Measurements from ENCODE around the gene NFYC.

NFYC gene

GRCh38 chr1:40793617-40794016 lies 102.1 kb downstream of the NFYC start:
- in situ Hi-C loops (cut with HindIII; ENCODE audit: low sequenced_read_pairs): no loop called here
- no peak for TF ChIP-seq CTCF (IDR thresholded peaks at IDR 0.05; ENCODE audit: low read depth, low read length)
- DNase-seq (ENCODE audit: low read depth, low spot score): no peak
- no peak overlapping the region for H3K4me3 ChIP-seq (ENCODE audit: low read depth, low read length)

GRCh38 chr1:40794048-40794447 lies 102.5 kb downstream of the NFYC start:
- no peak overlapping the region for H3K4me3 ChIP-seq (ENCODE audit: low read depth, low read length)
- no peak for DNase-seq (ENCODE audit: low read depth, low spot score)
- no peak for TF ChIP-seq CTCF (IDR thresholded peaks at IDR 0.05; ENCODE audit: low read depth, low read length)
- in situ Hi-C loops (cut with HindIII; ENCODE audit: low sequenced_read_pairs): no loop called here

- no peak overlapping the region for H3K4me3 ChIP-seq (ENCODE audit: low read depth, low read length)
- TF ChIP-seq CTCF (IDR thresholded peaks at IDR 0.05; ENCODE audit: low read depth, low read length): no peak
- DNase-seq (ENCODE audit: low read depth, low spot score): no peak
- in situ Hi-C loops (cut with HindIII; ENCODE audit: low sequenced_read_pairs): no loop called here
Observed at GRCh38 chr1:40794974-40795715, 103.6 kb downstream of the NFYC start.

GRCh38 chr1:40795811-40796586 lies 104.5 kb downstream of the NFYC start:
- no peak for DNase-seq (ENCODE audit: low read depth, low spot score)
- in situ Hi-C loops (cut with HindIII; ENCODE audit: low sequenced_read_pairs): no loop called here
- TF ChIP-seq CTCF (IDR thresholded peaks at IDR 0.05; ENCODE audit: low read depth, low read length): no peak
- H3K4me3 ChIP-seq (ENCODE audit: low read depth, low read length): no peak overlapping the region

- no peak overlapping the region for H3K4me3 ChIP-seq (ENCODE audit: low read depth, low read length)
- in situ Hi-C loops (cut with HindIII; ENCODE audit: low sequenced_read_pairs): no loop called here
- DNase-seq (ENCODE audit: low read depth, low spot score): no peak
- TF ChIP-seq CTCF (IDR thresholded peaks at IDR 0.05; ENCODE audit: low read depth, low read length): no peak
Observed at GRCh38 chr1:40796939-40797667, 105.6 kb downstream of the NFYC start.

GRCh38 chr1:40797668-40798010 lies 106.1 kb downstream of the NFYC start:
- TF ChIP-seq CTCF (IDR thresholded peaks at IDR 0.05; ENCODE audit: low read depth, low read length): no peak
- H3K4me3 ChIP-seq (ENCODE audit: low read depth, low read length): no peak overlapping the region
- in situ Hi-C loops (cut with HindIII; ENCODE audit: low sequenced_read_pairs): no loop called here
- DNase-seq (ENCODE audit: low read depth, low spot score): no peak

All from astrocyte of the spinal cord (primary cell).